GM12891 (cell line): ENCODE measurements around the gene SPECC1.
A peak's percentile ranks its signal among the peaks of the same experiment; 100 is the strongest.

Experiments used
- PAX5 ChIP-seq: IDR thresholded peaks from 2 replicates; pipeline ENCODE4 v1.6.1; 2011; ENCODE audit warnings: low read length, moderate library complexity, mild to moderate bottlenecking; ENCODE audit not compliant: insufficient read depth, severe bottlenecking
- POLR2A ChIP-seq: IDR thresholded peaks from 2 replicates; pipeline ENCODE4 v1.6.1; 2011; ENCODE audit warnings: low read depth, low read length, control low read depth
- POLR2AphosphoS5 ChIP-seq: IDR thresholded peaks from 2 replicates; pipeline ENCODE4 v1.6.1; 2011; ENCODE audit warnings: low read depth, low read length, control low read depth
- POU2F2 ChIP-seq: IDR thresholded peaks from 2 replicates; pipeline ENCODE4 v1.6.1; 2011; ENCODE audit warnings: low read depth, mild to moderate bottlenecking, control low read depth, low read length, moderate library complexity
- SPI1 ChIP-seq: IDR thresholded peaks from 2 replicates; pipeline ENCODE4 v1.6.1; 2011; ENCODE audit warnings: low read depth, low read length, control low read depth
- TAF1 ChIP-seq: IDR thresholded peaks from 2 replicates; pipeline ENCODE4 v1.6.1; 2011; ENCODE audit warnings: low read depth, low read length, control low read depth

DNA sequence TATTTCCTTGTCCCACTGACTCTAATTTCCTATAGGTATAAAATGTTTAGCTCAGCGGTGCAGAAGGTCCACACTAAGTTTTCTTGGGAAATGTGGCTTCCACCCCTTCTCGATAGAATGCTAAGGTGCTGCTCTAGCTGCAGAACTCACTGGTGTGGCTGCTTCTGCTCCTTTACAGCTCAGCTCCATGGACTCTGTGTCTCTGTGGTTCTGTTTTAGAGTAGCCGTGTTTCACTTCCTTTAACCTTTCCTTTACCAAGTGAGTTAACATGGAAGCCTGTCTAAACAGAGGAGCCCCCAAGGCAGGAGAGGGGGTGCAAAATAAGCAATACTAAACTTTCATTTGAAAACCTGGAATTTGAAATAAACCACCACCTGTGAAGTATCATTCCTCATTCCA lies 65.3 kb downstream of the SPECC1 start:
- TF ChIP-seq POLR2AphosphoS5 (no peak), POLR2A (no peak), POU2F2 (no peak), TAF1 (no peak), PAX5 (no peak), SPI1 (peak; percentile 89)
